Measurements from ENCODE around the gene WNK1. TPM values are rescaled to one million over a fixed set of nuclear protein-coding genes. Genes with fewer than 3 reads are reported as not detected.

Gene WNK1
- polyA plus RNA-seq, 3 donors: 8.7 to 57.2 (median 20.9) TPM

- intact Hi-C loops (cut with micrococcal nuclease): loop anchor here (2.0 to 10.0 kb wide), 7 partner anchors 52 to 242 kb away; partner anchors contain the start of gene ERC1 (in 1 of the 2)
- Histone ChIP-seq H4K20me1 (ENCODE audit: insufficient read depth, low read length) (peaks cover 49% of the 10 kb centered on the region), H3K27ac (ENCODE audit: low read depth in 1 of 2, low read length in 2 of 2) (peak overlapping the region; percentile 84 to 93), H3K36me3 (replicated peaks in 1 of 2; ENCODE audit: control insufficient read depth in 1 of 2, insufficient read depth in 2 of 2, low read length in 2 of 2) (no peaks in the 10 kb centered on the region), H3K9me3 (replicated peaks in 1 of 2; ENCODE audit: control insufficient read depth in 1 of 2, insufficient read depth in 1 of 2, low read length in 2 of 2) (no peaks in the 10 kb centered on the region), H3K4me3 (replicated peaks in 1 of 3; ENCODE audit: low read depth in 2 of 3, low read length in 3 of 3) (peak overlapping the region; percentile 89 to 95 (median 94)), H3K27me3 (ENCODE audit: control insufficient read depth in 2 of 2, insufficient read depth in 2 of 2, low read length in 2 of 2) (no peaks in the 10 kb centered on the region), H2AFZ (ENCODE audit: insufficient read depth, low read depth, low read length, poor library complexity, severe bottlenecking) (peak overlapping the region; percentile 83), H3K4me1 (ENCODE audit: control insufficient read depth in 1 of 2, insufficient read depth in 2 of 2, low read length in 2 of 2) (peaks cover 34 to 54% of the 10 kb centered on the region in 2 donors), H3K79me2 (ENCODE audit: insufficient read depth, low read length) (peaks cover 56% of the 10 kb centered on the region), H3K9ac (ENCODE audit: insufficient read depth, low read length, poor library complexity, severe bottlenecking) (peak overlapping the region; percentile 93), H3K4me2 (replicated peaks; ENCODE audit: extremely low read depth, low read length, poor library complexity, severe bottlenecking) (peak overlapping the region; percentile 92)
- WGBS (ENCODE audit: insufficient coverage): 0% methylated on average over 105 of the region's 115 CpGs
- DNase-seq: peak; percentile 36 to 54 (median 53)
- peak; percentile 35 for TF ChIP-seq CTCF (IDR thresholded peaks at IDR 0.05)
- Mint-ChIP-seq H3K27me3 (ENCODE audit: low read depth in 3 of 3) (peaks cover 0 to 2% (median 0%) of the 10 kb centered on the region in 3 donors), H3K4me3 (peak overlapping the region; percentile 98 to 99), H3K27ac (peak overlapping the region; percentile 92 to 96 (median 94)), H3K9me3 (no peaks in the 10 kb centered on the region), H3K36me3 (no peaks in the 10 kb centered on the region), H3K4me1 (peaks cover 32% of the 10 kb centered on the region)
Observed at GRCh38 chr12:752695-753610, 574 bp downstream of the WNK1 start.

GRCh38 chr12:753611-754472 is 1.5 kb downstream of the WNK1 start:
- Histone ChIP-seq H3K4me1 (ENCODE audit: control insufficient read depth in 1 of 2, insufficient read depth in 2 of 2, low read length in 2 of 2) (peaks cover 39 to 58% of the 10 kb centered on the region in 2 donors), H3K27ac (ENCODE audit: low read depth in 1 of 2, low read length in 2 of 2) (peak overlapping the region; percentile 78 to 84), H3K36me3 (replicated peaks in 1 of 2; ENCODE audit: control insufficient read depth in 1 of 2, insufficient read depth in 2 of 2, low read length in 2 of 2) (no peaks in the 10 kb centered on the region), H2AFZ (ENCODE audit: insufficient read depth, low read depth, low read length, poor library complexity, severe bottlenecking) (peak overlapping the region; percentile 83), H3K9me3 (replicated peaks in 1 of 2; ENCODE audit: control insufficient read depth in 1 of 2, insufficient read depth in 1 of 2, low read length in 2 of 2) (no peaks in the 10 kb centered on the region), H3K79me2 (ENCODE audit: insufficient read depth, low read length) (peaks cover 64% of the 10 kb centered on the region), H3K9ac (ENCODE audit: insufficient read depth, low read length, poor library complexity, severe bottlenecking) (peak overlapping the region; percentile 93), H4K20me1 (ENCODE audit: insufficient read depth, low read length) (peaks cover 56% of the 10 kb centered on the region), H3K4me2 (replicated peaks; ENCODE audit: extremely low read depth, low read length, poor library complexity, severe bottlenecking) (peak overlapping the region; percentile 92), H3K27me3 (ENCODE audit: control insufficient read depth in 2 of 2, insufficient read depth in 2 of 2, low read length in 2 of 2) (no peaks in the 10 kb centered on the region), H3K4me3 (replicated peaks in 1 of 3; ENCODE audit: low read depth in 2 of 3, low read length in 3 of 3) (peak overlapping the region; percentile 89 to 95 (median 94))
- no peak for TF ChIP-seq CTCF (IDR thresholded peaks at IDR 0.05)
- peak overlapping the region; percentile 98 to 99 for H3K4me3 Mint-ChIP-seq
- H3K36me3 Mint-ChIP-seq: no peaks in the 10 kb centered on the region
- peaks cover 0 to 2% (median 0%) of the 10 kb centered on the region in 3 donors for H3K27me3 Mint-ChIP-seq (ENCODE audit: low read depth in 3 of 3)
- intact Hi-C loops (cut with micrococcal nuclease): loop anchor here (2.0 to 10.0 kb wide), 7 partner anchors 51 to 241 kb away; partner anchors contain the start of gene ERC1 (in 1 of the 2)
- under 1% methylated on average over 63 of the region's 63 CpGs for WGBS (ENCODE audit: insufficient coverage)
- peaks cover 37% of the 10 kb centered on the region for H3K4me1 Mint-ChIP-seq
- H3K9me3 Mint-ChIP-seq: no peaks in the 10 kb centered on the region
- DNase-seq: peak; percentile 38 to 51 (median 51)
- peak overlapping the region; percentile 92 to 96 (median 93) for H3K27ac Mint-ChIP-seq
